HL-60 (cell line): ENCODE results near the gene BRIP1.

Experiments
- DNase-seq, 2 experiments: peaks; one replicate each; pipeline ENCODE4 v3.0.0-alpha.2; 2010 to 2020; ENCODE audit warnings: low read depth in 1 of 2, low spot score in 1 of 2
- H3K27ac ChIP-seq: fragments of 250-450 bp; sonication (Bioruptor Pico); replicated peaks from 2 replicates; pipeline ENCODE4 v1.5.1; 2020; ENCODE audit warnings: mild to moderate bottlenecking, moderate library complexity
- H3K27me3 ChIP-seq: fragments of 250-450 bp; sonication (Bioruptor Pico); 2 replicates; pipeline ENCODE4 v1.5.1; 2021; ENCODE audit warnings: mild to moderate bottlenecking, moderate library complexity; ENCODE audit not compliant: insufficient read depth, poor library complexity, severe bottlenecking
- H3K4me3 ChIP-seq: replicated peaks from 2 replicates; pipeline ENCODE4 v1.5.1; 2011; ENCODE audit warnings: mild to moderate bottlenecking, control low read depth, low read length; ENCODE audit not compliant: insufficient read depth
- CTCF ChIP-seq: IDR thresholded peaks from one replicate; pipeline ENCODE4 v1.5.1; 2011; ENCODE audit warnings: low read length, control low read depth, inconsistent platforms; ENCODE audit not compliant: insufficient read depth
- GABPA ChIP-seq: IDR thresholded peaks from 2 replicates; pipeline ENCODE4 v1.6.1; 2012; ENCODE audit warnings: low read depth
- POLR2AphosphoS5 ChIP-seq: IDR thresholded peaks from 2 replicates; pipeline ENCODE4 v1.6.1; 2012; ENCODE audit warnings: low read depth
- REST ChIP-seq: IDR thresholded peaks from 2 replicates; pipeline ENCODE4 v1.6.1; 2012; ENCODE audit warnings: low read depth; ENCODE audit not compliant: insufficient replicate concordance
- SPI1 ChIP-seq: IDR thresholded peaks from 2 replicates; pipeline ENCODE4 v1.6.1; 2012; ENCODE audit warnings: low read depth, mild to moderate bottlenecking, borderline replicate concordance

Gene BRIP1

GRCh38 chr17:61815863-61816503 is 47.3 kb downstream of the BRIP1 start:
- Histone ChIP-seq H3K27me3 (no peaks in the 10 kb centered on the region), H3K27ac (no peak overlapping the region), H3K4me3 (no peak overlapping the region)
- TF ChIP-seq CTCF: no peak
- TF ChIP-seq GABPA: no peak
- TF ChIP-seq SPI1: no peak
- no peak for TF ChIP-seq REST
- TF ChIP-seq POLR2AphosphoS5: no peak
- no peak for DNase-seq

DNA sequence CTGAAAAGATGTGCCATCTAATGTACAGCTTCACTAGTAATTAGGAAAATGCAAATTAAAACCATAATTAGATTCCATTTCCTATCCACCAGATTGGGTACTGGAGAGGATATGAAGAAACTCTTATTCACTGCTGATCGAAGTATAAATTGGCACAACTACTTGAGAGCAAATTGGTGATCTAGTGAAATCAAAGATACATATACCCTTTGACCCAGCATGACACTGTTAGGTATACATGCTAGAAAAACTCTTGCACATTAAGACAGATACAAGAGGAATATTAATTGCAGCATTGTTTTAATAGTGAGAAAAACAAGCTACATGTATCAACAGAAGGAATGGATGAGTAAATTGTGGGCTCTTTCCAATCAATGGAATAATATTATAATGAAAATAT is 48.8 kb downstream of the BRIP1 start:
- no peak for TF ChIP-seq POLR2AphosphoS5
- no peak for TF ChIP-seq GABPA
- TF ChIP-seq CTCF: no peak
- TF ChIP-seq SPI1: no peak
- no peak for TF ChIP-seq REST
- no peak for DNase-seq
- Histone ChIP-seq H3K4me3 (no peak overlapping the region), H3K27me3 (no peaks in the 10 kb centered on the region), H3K27ac (no peak overlapping the region)

DNA sequence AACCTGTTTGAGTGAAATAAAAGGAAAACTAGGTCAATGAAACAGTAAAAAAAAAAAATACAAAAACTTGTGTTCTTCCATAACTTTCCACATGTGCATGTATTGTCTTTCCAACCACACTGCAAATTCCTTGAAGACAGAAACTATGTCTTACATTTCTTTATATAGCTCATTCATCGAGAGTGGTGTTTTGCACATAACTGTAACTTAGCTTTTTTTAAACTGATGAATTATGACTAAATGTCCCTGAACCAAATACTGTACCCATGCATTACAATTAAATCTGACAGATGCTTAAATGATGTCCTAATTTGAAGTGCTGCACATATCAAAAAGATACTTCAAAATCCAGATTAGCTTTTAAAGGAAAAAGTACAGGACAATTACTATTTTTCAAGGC is 50.1 kb downstream of the BRIP1 start:
- Histone ChIP-seq H3K27ac (no peak overlapping the region), H3K4me3 (no peak overlapping the region), H3K27me3 (no peaks in the 10 kb centered on the region)
- TF ChIP-seq CTCF (no peak), GABPA (no peak), POLR2AphosphoS5 (no peak), SPI1 (no peak), REST (no peak)
- no peak for DNase-seq
